ENCODE results near the gene CTRB1. TPM values are rescaled to one million over a fixed set of nuclear protein-coding genes. Genes with fewer than 3 reads are reported as not detected.

Gene CTRB1
- total RNA-seq, 4 donors from 2014 or later = not detected

GRCh38 chr16:75273054-75273925 is 54.5 kb downstream of the CTRB1 start:
- intact Hi-C loops (cut with DNase I) = no loop called here
- WGBS, 2 donors = 87 to 88% methylated on average over 15 to 23 of the region's 23 CpGs
- Histone ChIP-seq H3K27ac (no peak overlapping the region), H3K36me3 (no peaks in the 10 kb centered on the region), H3K4me3 (replicated peaks in 1 of 3) (no peak overlapping the region), H3K9me3 (no peaks in the 10 kb centered on the region), H3K27me3 (no peaks in the 10 kb centered on the region), H3K4me1 (peaks cover 0 to 2% of the 10 kb centered on the region in 2 donors)
- no peak for TF ChIP-seq CTCF (IDR thresholded peaks at IDR 0.05)
- TF ChIP-seq POLR2A (IDR thresholded peaks at IDR 0.05) = no peak
- no peak for DNase-seq

Other genes starting within 250 kb of the CTRB1 start
- 10 to 100 TPM; 40.2 to 55.8 (median 46.9) TPM for gene WDR59, start 233.9 kb upstream of the CTRB1 start, total RNA-seq
- 10 to 100 TPM; 47.4 to 94.5 (median 57.4) TPM for gene ZNRF1, start 220.0 kb upstream of the CTRB1 start, total RNA-seq
- gene LDHD, start 102.2 kb upstream of the CTRB1 start, total RNA-seq = 10 to 100 TPM; 10.2 to 41.3 (median 26.3) TPM
- 10 to 100 TPM; 16.8 to 43.3 (median 21.1) TPM for gene ZFP1, start 70.5 kb upstream of the CTRB1 start, total RNA-seq
- gene CTRB2, start 11.8 kb upstream of the CTRB1 start, total RNA-seq = not detected
- 10 to 100 TPM; 51.1 to 89.9 (median 71.3) TPM for gene BCAR1, start 32.6 kb downstream of the CTRB1 start, total RNA-seq
- gene CFDP1, start 214.5 kb downstream of the CTRB1 start, total RNA-seq = 10 to 100 TPM; 50.5 to 77.9 (median 60.7) TPM
- 10 to 100 TPM; 27.1 to 41.9 (median 30.7) TPM for gene TMEM170A, start 245.7 kb downstream of the CTRB1 start, total RNA-seq

Measured in thyroid gland (tissue), 4 donors.